Kidney epithelial cell (primary cell): ENCODE data around the gene STK31. TPM values are rescaled to one million over a fixed set of nuclear protein-coding genes. Genes with fewer than 3 reads are reported as not detected.
A peak's percentile ranks its signal among the peaks of the same experiment; 100 is the strongest.
"Not testable (repeated sequence)": the region's sequence is repeated elsewhere in the genome, so short reads cannot be mapped to it uniquely, and the experiment has no call there.

ENCODE experiments used
- DNase-seq: peaks from one replicate; pipeline ENCODE4 v3.0.0-alpha.2; 2010; ENCODE audit warnings: low read depth
- H3K27me3 ChIP-seq: 2 replicates; pipeline ENCODE4 v1.6.0; 2011; ENCODE audit warnings: low read length; ENCODE audit not compliant: control insufficient read depth, insufficient read depth
- H3K36me3 ChIP-seq: 2 replicates; pipeline ENCODE4 v1.5.1; 2011; ENCODE audit warnings: low read length; ENCODE audit not compliant: control insufficient read depth, insufficient read depth
- H3K4me3 ChIP-seq: 2 replicates; pipeline ENCODE4 v1.5.1; 2011; ENCODE audit warnings: low read depth, mild to moderate bottlenecking, control low read depth, low read length
- CTCF ChIP-seq: IDR thresholded peaks from 2 replicates; pipeline ENCODE4 v1.5.1; 2011; ENCODE audit warnings: mild to moderate bottlenecking, moderate library complexity, low read length, control low read depth, inconsistent platforms; ENCODE audit not compliant: insufficient read depth, poor library complexity, severe bottlenecking
- total RNA-seq: library from RNA; depleted of rRNA; stranded (reverse); fragments of >200 nt; gene quantifications from 2 replicates; pipeline ENCODE4 v1.2.3, GENCODE V29; 2015

STK31 gene
- total RNA-seq, 1 donor from 2014 or later = 0.58 TPM

DNA sequence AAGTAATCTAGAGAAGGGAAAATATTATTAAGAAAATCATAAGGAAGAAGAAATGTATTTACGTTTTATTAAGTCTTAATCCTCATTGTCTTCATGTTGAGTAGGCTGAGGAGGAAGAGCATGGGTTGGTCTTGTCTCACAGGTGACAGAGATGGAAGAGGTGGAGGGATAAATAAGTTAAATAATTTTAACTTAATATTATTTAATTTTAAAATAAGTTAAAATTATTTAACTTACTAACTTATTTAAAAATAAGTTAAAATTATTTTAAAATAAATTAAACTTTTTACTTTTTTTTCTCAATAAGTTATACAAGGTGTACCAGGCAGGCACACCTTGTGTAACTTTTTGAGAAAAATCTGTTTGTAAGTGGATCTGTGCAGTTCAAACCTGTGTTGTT is 36.6 kb downstream of the STK31 start:
- Histone ChIP-seq H3K27me3 (no peaks in the 10 kb centered on the region), H3K4me3 (no peak overlapping the region), H3K36me3 (no peaks in the 10 kb centered on the region)
- no peak for DNase-seq
- no peak for TF ChIP-seq CTCF

DNA sequence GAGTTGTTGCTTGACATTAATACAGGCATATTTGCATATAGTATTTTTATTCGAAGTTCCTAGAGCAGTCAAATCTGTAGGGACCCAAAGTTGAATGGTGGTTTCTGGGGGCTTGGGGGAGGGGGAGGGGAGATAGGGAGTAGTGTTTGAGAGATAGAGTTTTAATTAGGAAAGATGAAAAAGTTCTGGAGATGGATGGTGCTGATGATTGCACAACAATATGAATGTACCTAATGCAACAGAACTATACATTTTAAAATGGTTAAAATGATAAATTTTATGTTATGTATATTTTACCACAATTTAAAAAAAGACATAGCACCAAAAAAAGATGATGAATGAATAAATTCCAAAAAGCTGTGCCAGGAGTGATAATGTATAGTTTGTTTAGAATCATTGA is 41.8 kb downstream of the STK31 start:
- no peak for DNase-seq
- H3K36me3 ChIP-seq = no peaks in the 10 kb centered on the region
- H3K4me3 ChIP-seq = no peak overlapping the region
- no peak for TF ChIP-seq CTCF
- no peaks in the 10 kb centered on the region for H3K27me3 ChIP-seq

DNA sequence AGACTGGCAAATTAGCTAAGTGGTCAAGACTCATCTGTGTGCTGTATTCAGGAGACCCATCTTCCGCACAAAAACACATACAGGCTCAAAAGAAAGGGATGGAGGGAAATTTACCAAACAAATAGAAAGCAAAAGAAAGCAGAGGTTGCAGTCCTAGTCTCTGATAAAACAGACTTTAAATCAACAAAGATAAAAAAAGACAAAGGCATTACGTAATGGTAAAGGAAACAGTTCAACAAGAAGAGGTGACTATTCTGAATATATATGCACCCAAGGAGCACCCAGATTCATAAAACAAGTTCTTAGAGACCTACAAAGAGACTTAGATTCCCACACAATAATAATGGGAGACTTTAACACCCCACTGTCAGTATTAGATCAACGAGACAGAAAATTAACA is 48.8 kb downstream of the STK31 start:
- not testable (repeated sequence) for H3K36me3 ChIP-seq, H3K4me3 ChIP-seq, H3K27me3 ChIP-seq, DNase-seq

DNA sequence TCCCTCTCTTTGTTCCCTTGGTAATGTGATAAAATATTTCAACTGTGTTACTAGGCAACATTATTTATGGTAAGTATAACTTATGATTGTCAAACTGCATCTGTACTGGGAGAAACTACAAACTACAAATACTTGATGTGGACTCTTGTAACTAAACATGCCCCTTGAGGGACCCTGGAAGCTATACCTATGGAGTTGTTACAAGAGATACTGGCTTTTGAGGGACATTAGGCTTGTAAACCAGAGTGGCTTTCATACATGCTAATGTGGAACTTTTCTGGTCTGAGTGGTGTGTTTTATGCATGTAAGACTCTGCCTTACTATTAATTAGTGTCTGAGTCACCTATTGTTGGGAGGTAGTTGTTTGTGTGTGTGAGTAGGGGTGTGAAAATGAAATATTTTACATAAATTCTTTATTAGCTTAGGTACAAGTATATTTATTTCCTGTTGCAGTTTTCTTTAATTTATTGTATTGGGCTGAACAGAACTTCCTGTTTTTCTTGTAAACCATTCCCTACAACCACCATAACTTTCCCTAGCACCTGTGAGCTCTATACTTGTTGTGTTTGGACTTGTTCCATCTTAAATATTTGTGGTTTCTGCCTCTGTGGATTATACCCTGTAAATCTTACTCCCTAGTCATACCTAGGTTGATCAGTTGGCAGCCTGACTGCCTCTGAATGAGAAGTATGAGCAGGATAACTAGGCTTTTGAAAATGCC is 49.8 kb downstream of the STK31 start:
- no peak for TF ChIP-seq CTCF
- Histone ChIP-seq H3K4me3 (no peak overlapping the region), H3K36me3 (no peaks in the 10 kb centered on the region), H3K27me3 (no peaks in the 10 kb centered on the region)
- peak; percentile 90 for DNase-seq

GRCh38 chr7:23765943-23766342 is 55.9 kb downstream of the STK31 start:
- H3K36me3 ChIP-seq = no peaks in the 10 kb centered on the region
- no peaks in the 10 kb centered on the region for H3K27me3 ChIP-seq
- TF ChIP-seq CTCF = no peak
- no peak for DNase-seq
- H3K4me3 ChIP-seq = no peak overlapping the region

DNA sequence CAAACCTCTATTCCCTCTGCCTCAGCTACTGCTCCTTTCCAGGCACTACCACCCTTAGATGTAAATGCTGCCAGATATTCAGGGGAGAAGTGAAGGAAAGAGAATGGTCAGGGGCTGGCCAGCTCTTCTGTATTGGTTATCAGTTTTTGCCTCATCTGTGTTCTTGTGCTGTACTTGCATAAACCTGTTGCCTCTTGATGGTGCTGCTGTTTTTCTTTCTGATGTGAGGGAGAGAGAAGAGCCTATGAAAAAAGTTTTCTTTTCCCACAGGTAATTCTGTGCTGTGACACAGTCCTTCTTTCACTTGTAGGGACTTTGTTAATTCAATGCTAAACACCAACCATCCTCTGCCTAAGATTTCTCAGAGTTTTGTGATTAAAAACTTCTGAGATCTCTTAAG is 57.5 kb downstream of the STK31 start:
- DNase-seq = no peak
- no peaks in the 10 kb centered on the region for H3K27me3 ChIP-seq
- TF ChIP-seq CTCF = no peak
- no peaks in the 10 kb centered on the region for H3K36me3 ChIP-seq
- no peak overlapping the region for H3K4me3 ChIP-seq
